IMR-90 (cell line): ENCODE data around the gene LDLRAD4. TPM values are rescaled to one million over a fixed set of nuclear protein-coding genes. Genes with fewer than 3 reads are reported as not detected.
A peak's percentile ranks its signal among the peaks of the same experiment; 100 is the strongest.

Experiments
- ATAC-seq: fragments of 200-7000 bp; cut with Tn5 transposase; 2 replicates; pipeline ENCODE4 v1.9.1; 2020; ENCODE audit warnings: low read depth, mild to moderate bottlenecking, moderate library complexity
- BruUV-seq: library from RNA; stranded (reverse); fragments of 400-500 nt; replicated peaks from 2 replicates; lab custom pipeline; 2021; lab: Mats Ljungman, UMichigan
- CTCF ChIA-PET: fragments of 300-600 bp; formaldehyde crosslinking; extraction: SDS; loops from one replicate; lab custom pipeline; 2021; ENCODE audit warnings: antibody characterized with exemption; lab: Yijun Ruan, JAX
- POLR2A ChIA-PET: fragments of 300-600 bp; sonication (Branson Sonifier 250); formaldehyde crosslinking; loops from one replicate; lab custom pipeline; 2022; ENCODE audit warnings: antibody characterized with exemption; ENCODE audit not compliant: unreplicated experiment; lab: Charles Lee
- DNase-seq: peaks from one replicate; pipeline ENCODE4 v3.0.0; 2013
- H2AFZ ChIP-seq: replicated peaks from 2 replicates; pipeline ENCODE3; 2013; ENCODE audit warnings: low read length, mild to moderate bottlenecking; ENCODE audit not compliant: poor library complexity
- H2AK5ac ChIP-seq: 2 replicates; pipeline ENCODE4 v1.6.1; 2013; ENCODE audit warnings: low read depth, low read length, inconsistent platforms
- H2AK9ac ChIP-seq: replicated peaks from 2 replicates; pipeline ENCODE3; 2013; ENCODE audit warnings: mild to moderate bottlenecking, low read depth, low read length, moderate library complexity; ENCODE audit not compliant: poor library complexity
- H2BK120ac ChIP-seq: 2 replicates; pipeline ENCODE4 v1.6.1; 2013; ENCODE audit warnings: low read depth, low read length, inconsistent platforms
- H2BK15ac ChIP-seq: 3 replicates; pipeline ENCODE4 v1.6.1; 2013; ENCODE audit warnings: low read depth, low read length, inconsistent platforms
- H2BK20ac ChIP-seq: 2 replicates; pipeline ENCODE4 v1.6.1; 2013; ENCODE audit warnings: low read depth, mild to moderate bottlenecking, inconsistent platforms, low read length, moderate library complexity
- H2BK5ac ChIP-seq: 2 replicates; pipeline ENCODE4 v1.6.1; 2013; ENCODE audit warnings: mild to moderate bottlenecking, low read depth, low read length, inconsistent platforms; ENCODE audit not compliant: poor library complexity, severe bottlenecking
- H3K14ac ChIP-seq: replicated peaks from 2 replicates; pipeline ENCODE4 v1.6.1; 2013; ENCODE audit warnings: low read depth, low read length, inconsistent platforms
- H3K18ac ChIP-seq: 2 replicates; pipeline ENCODE4 v1.6.1; 2013; ENCODE audit warnings: low read depth, low read length, control low read depth
- H3K23ac ChIP-seq: 2 replicates; pipeline ENCODE4 v1.6.1; 2013; ENCODE audit warnings: low read depth, low read length, inconsistent platforms
- H3K27ac ChIP-seq: 2 replicates; pipeline ENCODE4 v1.5.1; 2013; ENCODE audit warnings: mild to moderate bottlenecking, control low read depth, low read length; ENCODE audit not compliant: insufficient read depth
- H3K27me3 ChIP-seq: 2 replicates; pipeline ENCODE4 v1.6.1; 2013; ENCODE audit warnings: low read length; ENCODE audit not compliant: control insufficient read depth, insufficient read depth
- H3K36me3 ChIP-seq: 2 replicates; pipeline ENCODE4 v1.6.1; 2013; ENCODE audit warnings: low read length, mixed read lengths; ENCODE audit not compliant: control insufficient read depth, insufficient read depth
- H3K4ac ChIP-seq: 2 replicates; pipeline ENCODE4 v1.6.1; 2013; ENCODE audit warnings: low read depth, low read length, inconsistent platforms
- H3K4me1 ChIP-seq: 2 replicates; pipeline ENCODE4 v1.6.1; 2013; ENCODE audit warnings: low read length, mixed read lengths; ENCODE audit not compliant: control insufficient read depth, insufficient read depth
- H3K4me2 ChIP-seq: 2 replicates; pipeline ENCODE4 v1.6.1; 2013; ENCODE audit warnings: low read depth, mild to moderate bottlenecking, control low read depth, low read length, moderate library complexity
- H3K4me3 ChIP-seq: 2 replicates; pipeline ENCODE4 v1.5.1; 2013; ENCODE audit warnings: low read depth, mild to moderate bottlenecking, control low read depth, low read length, moderate library complexity; ENCODE audit not compliant: insufficient read depth
- H3K56ac ChIP-seq: 2 replicates; pipeline ENCODE4 v1.6.1; 2013; ENCODE audit warnings: low read length, inconsistent platforms; ENCODE audit not compliant: insufficient read depth; ENCODE audit errors: extremely low read depth
- H3K79me1 ChIP-seq, 2 experiments: 2 replicates each; pipeline ENCODE4 v1.6.1; 2013; ENCODE audit warnings: low read length in 2 of 2, inconsistent platforms in 1 of 2, low read depth in 1 of 2
- H3K9ac ChIP-seq: 2 replicates; pipeline ENCODE4 v1.6.1; 2013; ENCODE audit warnings: low read depth, low read length, control low read depth
- H3K9me1 ChIP-seq: 2 replicates; pipeline ENCODE4 v1.6.1; 2013; ENCODE audit warnings: low read length, inconsistent platforms; ENCODE audit not compliant: insufficient read depth
- H3K9me3 ChIP-seq: 2 replicates; pipeline ENCODE4 v1.6.1; 2013; ENCODE audit warnings: low read length; ENCODE audit not compliant: control insufficient read depth, insufficient read depth
- H4K20me1 ChIP-seq: 2 replicates; pipeline ENCODE4 v1.6.1; 2013; ENCODE audit warnings: low read length, inconsistent platforms; ENCODE audit not compliant: insufficient read depth
- H4K5ac ChIP-seq: 2 replicates; pipeline ENCODE4 v1.6.1; 2013; ENCODE audit warnings: mild to moderate bottlenecking, low read depth, low read length, control low read depth
- H4K8ac ChIP-seq, 2 experiments: 2 replicates each; pipeline ENCODE4 v1.6.1; 2013; ENCODE audit warnings: low read depth in 2 of 2, low read length in 2 of 2, control low read depth in 1 of 2, inconsistent platforms in 1 of 2
- H4K91ac ChIP-seq: 2 replicates; pipeline ENCODE4 v1.6.1; 2013; ENCODE audit warnings: low read depth, low read length, inconsistent platforms; ENCODE audit not compliant: insufficient read depth
- BHLHE40 ChIP-seq: fragments of 150-350 bp; IDR thresholded peaks from 2 replicates; pipeline ENCODE4 v1.6.1; 2016; ENCODE audit warnings: mild to moderate bottlenecking, low read depth, low read length
- CHD1 ChIP-seq: IDR thresholded peaks from 2 replicates; pipeline ENCODE4 v1.6.1; 2012; ENCODE audit warnings: low read depth, low read length, improper control_type of control experiment
- CTCF ChIP-seq: conservative IDR thresholded peaks from 2 replicates; pipeline ENCODE4 v1.5.1; 2012; ENCODE audit warnings: mild to moderate bottlenecking, low read depth, low read length, improper control_type of control experiment
- ELK1 ChIP-seq: fragments of 150-350 bp; IDR thresholded peaks from 2 replicates; pipeline ENCODE4 v1.6.1; 2016; ENCODE audit warnings: low read depth, mild to moderate bottlenecking, low read length, moderate library complexity, borderline replicate concordance
- MAFK ChIP-seq: IDR thresholded peaks from 2 replicates; pipeline ENCODE4 v1.6.1; 2012; ENCODE audit warnings: low read depth, low read length, improper control_type of control experiment
- POLR2A ChIP-seq: IDR thresholded peaks from 2 replicates; pipeline ENCODE4 v1.6.1; 2012; ENCODE audit warnings: mild to moderate bottlenecking, low read depth, low read length
- RCOR1 ChIP-seq: IDR thresholded peaks from 2 replicates; pipeline ENCODE4 v1.6.1; 2012; ENCODE audit warnings: mild to moderate bottlenecking, low read length, improper control_type of control experiment; ENCODE audit not compliant: insufficient replicate concordance
- RFX5 ChIP-seq: IDR thresholded peaks from 2 replicates; pipeline ENCODE4 v1.8.0; 2012; ENCODE audit warnings: low read depth, mild to moderate bottlenecking, low read length, moderate library complexity
- USF2 ChIP-seq: fragments of 150-350 bp; IDR thresholded peaks from 2 replicates; pipeline ENCODE4 v1.6.1; 2017; ENCODE audit warnings: mild to moderate bottlenecking, antibody characterized with exemption, low read length, low read depth
- WGBS, 2 experiments: methylation state at CpG; one replicate each; pipeline versions ENCODE4 v1.1.5 to v1.1.7; 2013; ENCODE audit warnings: missing lambda C conversion rate in 2 of 2; ENCODE audit not compliant: insufficient read length in 1 of 2; ENCODE audit errors: extremely low coverage in 2 of 2; 5-methylcytosine and 5-hydroxymethylcytosine counted together
- dilution Hi-C: fragments of 300-500 bp; cut with HindIII; formaldehyde crosslinking; loops from one replicate; pipeline ENCODE4 v1.14.3; 2018; ENCODE audit warnings: low sequenced_read_pairs; ENCODE audit not compliant: unreplicated experiment
- in situ Hi-C: fragments of 300-500 bp; cut with MboI; formaldehyde crosslinking; loops from 3 replicates; pipeline ENCODE4 v1.14.3; 2019; ENCODE audit warnings: low sequenced_read_pairs, inconsistent platforms, mixed read lengths
- intact Hi-C: fragments of 100-400 bp; cut with micrococcal nuclease; formaldehyde crosslinking; loops from 2 replicates; pipeline ENCODE4 v1.10.0; 2022
- polyA plus RNA-seq, 3 experiments: library from polyadenylated mRNA; depleted of rRNA; stranded (reverse); fragments of >200 nt; gene quantifications; 2 replicates each; pipeline ENCODE4 v1.2.3, GENCODE V29; 2012; ENCODE audit warnings: low replicate concordance in 1 of 3
- total RNA-seq: library from RNA; depleted of rRNA; stranded (reverse); fragments of >200 nt; gene quantifications from 2 replicates; pipeline ENCODE4 v1.2.3, GENCODE V29; 2012

Gene LDLRAD4
- total and polyA plus RNA-seq, 2 of the 4 experiments (the other 2 are of a cell fraction), result not detected

DNA sequence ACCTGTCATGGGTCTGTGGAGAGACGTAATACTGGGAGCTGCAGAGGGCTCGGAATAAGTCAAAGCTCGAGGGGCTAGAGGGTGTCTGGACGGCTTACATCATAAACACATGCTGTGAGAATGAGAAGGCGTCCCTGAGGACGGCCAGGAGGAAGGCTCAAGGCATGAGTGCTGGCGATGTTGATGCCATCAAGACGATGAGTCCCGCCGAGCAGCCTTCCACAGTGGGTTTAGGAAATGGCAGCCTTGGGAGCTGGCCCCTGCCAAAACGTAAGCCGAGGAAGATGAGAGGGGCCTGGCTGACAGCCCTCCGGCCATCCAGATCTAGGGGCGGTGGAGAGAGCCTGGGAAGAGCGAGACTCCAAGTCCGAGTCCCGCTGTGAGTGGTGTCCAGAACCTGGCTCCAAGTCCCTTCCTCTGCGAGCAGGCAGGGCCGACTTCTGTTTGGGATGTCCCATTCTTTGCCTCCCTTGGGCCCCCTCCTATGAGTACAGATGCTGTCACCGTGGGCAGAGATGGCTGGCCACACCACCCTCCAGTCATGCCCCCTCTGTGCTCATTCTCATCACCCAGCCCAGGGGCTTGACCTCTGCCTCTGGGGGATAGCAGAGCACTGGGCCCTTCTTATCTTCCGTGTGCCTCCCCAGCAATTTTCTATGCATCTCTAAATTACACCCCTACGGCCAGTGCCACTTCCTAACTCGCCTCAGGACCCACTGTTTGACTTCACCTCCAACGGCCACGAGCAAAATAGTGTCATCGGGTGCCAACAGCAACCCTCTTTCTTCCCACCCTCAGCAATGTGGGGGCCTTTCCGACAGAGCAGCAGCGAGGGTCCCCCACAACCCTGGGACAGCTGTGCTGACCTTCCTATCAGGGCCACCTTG, 332.1 kb downstream of the LDLRAD4 start (continued):
- no peak for TF ChIP-seq RCOR1

DNA sequence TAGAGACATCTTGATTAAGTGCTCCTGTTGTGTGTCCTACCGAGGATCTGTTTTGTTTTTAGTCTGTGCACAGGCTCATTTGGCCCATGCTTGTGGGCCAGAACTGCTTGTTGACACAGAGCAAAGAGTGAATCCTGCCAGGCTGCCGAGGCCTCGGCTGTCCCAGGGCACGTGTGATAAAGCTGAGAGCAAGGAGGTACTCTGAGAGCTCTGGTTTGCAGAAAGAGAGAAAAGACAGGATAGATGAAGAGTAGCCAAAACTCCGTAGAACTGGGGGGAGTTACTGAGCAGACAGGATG, 332.7 kb downstream of the LDLRAD4 start:
- no peak overlapping the region for H2BK5ac ChIP-seq
- peaks cover 10% of the 10 kb centered on the region for H3K27me3 ChIP-seq
- no peaks in the 10 kb centered on the region for H3K4me1 ChIP-seq
- H3K14ac ChIP-seq, result no peak overlapping the region
- no peak for TF ChIP-seq RCOR1
- no peak for TF ChIP-seq MAFK
- TF ChIP-seq POLR2A, result no peak
- TF ChIP-seq RFX5, result no peak
- TF ChIP-seq BHLHE40, result no peak
- no peak for TF ChIP-seq USF2
- no peak for TF ChIP-seq CHD1
- TF ChIP-seq ELK1, result no peak
- no peak for TF ChIP-seq CTCF
- peak overlapping the region; percentile 42 for H2AK9ac ChIP-seq
- WGBS, 2 experiments, result 44% methylated on average over 5 of the region's 5 CpGs; no CpG with 5 or more reads in 1 of the 2 experiments
- H4K5ac ChIP-seq, result no peak overlapping the region
- POLR2A ChIA-PET, result no interaction called here
- H3K18ac ChIP-seq, result no peak overlapping the region
- DNase-seq (no peak), ATAC-seq (no peak)
- no peak overlapping the region for H4K91ac ChIP-seq
- H4K20me1 ChIP-seq, result no peaks in the 10 kb centered on the region
- H2BK120ac ChIP-seq, result no peak overlapping the region
- H3K9me3 ChIP-seq, result no peaks in the 10 kb centered on the region
- no peak overlapping the region for H3K9ac ChIP-seq
- no peak overlapping the region for H3K23ac ChIP-seq
- no peak overlapping the region for H4K8ac ChIP-seq
- dilution Hi-C loops, result no loop called here
- no peak overlapping the region for H2AK5ac ChIP-seq
- no peaks in the 10 kb centered on the region for H3K36me3 ChIP-seq
- no peak overlapping the region for H2BK20ac ChIP-seq
- no peak overlapping the region for H3K56ac ChIP-seq
- no peak overlapping the region for H3K4ac ChIP-seq
- intact Hi-C loops, result no loop called here
- no peak overlapping the region for H3K27ac ChIP-seq
- CTCF ChIA-PET, result no interaction called here
- H3K4me2 ChIP-seq, result no peak overlapping the region
- H3K9me1 ChIP-seq, result no peaks in the 10 kb centered on the region
- H2BK15ac ChIP-seq, result no peak overlapping the region
- BruUV-seq, result no TSS peak
- no peak overlapping the region for H2AFZ ChIP-seq
- H3K79me1 ChIP-seq, result no peaks in the 10 kb centered on the region
- in situ Hi-C loops, result no loop called here
- no peak overlapping the region for H3K4me3 ChIP-seq
